Activated CD4-positive, alpha-beta T cell treated with anti-CD3 and anti-CD28 coated beads for 36 hours (primary cell): ENCODE results near the gene ARHGDIA. TPM values are rescaled to one million over a fixed set of nuclear protein-coding genes. Genes with fewer than 3 reads are reported as not detected.

Experiments used
- ATAC-seq: fragments of 200-7000 bp; cut with Tn5 transposase; one replicate; pipeline ENCODE4 v1.10.0; 2021; ENCODE audit warnings: mild to moderate bottlenecking, moderate library complexity
- CTCF ChIA-PET: fragments of 350-600 bp; sonication (Branson Sonifier 250); formaldehyde crosslinking; loops from one replicate; lab custom pipeline; 2021; ENCODE audit warnings: antibody characterized with exemption; lab: Charles Lee
- POLR2A ChIA-PET: fragments of 350-600 bp; sonication (Branson Sonifier 250); formaldehyde crosslinking; loops from one replicate; lab custom pipeline; 2021; ENCODE audit warnings: antibody characterized with exemption, inconsistent platforms; lab: Charles Lee
- DNase-seq: peaks from one replicate; pipeline ENCODE4 v3.0.0-alpha.2; 2020
- H3K27ac Mint-ChIP-seq: one replicate; pipeline ENCODE4 v1.8.0; 2021; ENCODE audit warnings: mixed read lengths
- H3K27me3 Mint-ChIP-seq: one replicate; pipeline ENCODE4 v1.8.0; 2021; ENCODE audit warnings: mixed read lengths
- H3K36me3 Mint-ChIP-seq: one replicate; pipeline ENCODE4 v1.8.0; 2021; ENCODE audit warnings: low read depth, mixed read lengths
- H3K4me1 Mint-ChIP-seq: one replicate; pipeline ENCODE4 v1.8.0; 2021; ENCODE audit warnings: mixed read lengths
- H3K4me3 Mint-ChIP-seq: one replicate; pipeline ENCODE4 v1.8.0; 2021; ENCODE audit warnings: mild to moderate bottlenecking, moderate library complexity, mixed read lengths
- H3K9me3 Mint-ChIP-seq: one replicate; pipeline ENCODE4 v1.8.0; 2021; ENCODE audit warnings: low read depth, mixed read lengths
- intact Hi-C, 2 experiments: fragments of 100-400 bp; cut with DNase I in 1 of 2; cut with micrococcal nuclease in 1 of 2; formaldehyde crosslinking; loops; one replicate each; pipeline versions ENCODE4 v1.14.2 to v1.15.1; 2022 to 2024; cut with DNase I, micrococcal nuclease
- total RNA-seq, 2 experiments: library from RNA; stranded (reverse); gene quantifications; one replicate each; pipeline ENCODE4 v1.2.3, GENCODE V29; 2021

ARHGDIA gene
- total RNA-seq, 2 experiments from 2014 or later = 513 to 661 TPM

DNA sequence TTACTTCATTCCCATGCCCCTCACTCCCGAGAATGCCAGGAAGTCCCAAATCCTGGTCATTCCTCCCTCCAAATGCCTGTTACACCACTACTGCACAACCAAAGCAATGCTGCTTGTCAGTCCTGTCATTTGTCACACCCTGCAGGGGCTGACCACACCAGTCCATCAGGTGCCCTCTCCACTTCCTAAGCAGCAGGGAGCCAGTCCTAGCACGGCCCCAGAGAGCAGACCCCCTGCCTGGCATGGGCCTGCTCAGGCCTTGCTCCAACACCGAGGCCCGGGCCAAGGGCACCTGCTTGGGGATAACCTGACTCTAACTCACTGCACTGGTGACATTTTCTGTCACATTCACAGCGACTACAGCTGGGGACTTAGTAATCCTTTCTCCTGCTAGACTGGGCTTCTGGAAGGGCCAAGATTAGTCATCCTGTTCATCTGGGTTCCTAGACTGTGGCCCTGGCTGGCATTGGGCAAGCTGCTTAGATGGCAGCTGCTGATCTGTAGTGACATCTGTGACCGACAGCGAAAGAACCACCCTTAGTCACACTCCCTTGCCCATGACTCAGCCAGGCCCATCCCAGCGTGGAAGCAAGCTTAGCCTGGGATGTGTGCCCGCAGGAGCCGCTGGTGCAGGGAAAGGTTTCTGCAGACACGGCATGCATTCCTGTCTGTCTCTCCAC lies 14.9 kb upstream of the ARHGDIA start:
- H3K27ac Mint-ChIP-seq = peak overlapping the region; percentile 4
- peaks cover 70% of the 10 kb centered on the region for H3K36me3 Mint-ChIP-seq
- ATAC-seq = peak; percentile 21
- intact Hi-C loops = no loop called here
- H3K27me3 Mint-ChIP-seq = no peaks in the 10 kb centered on the region
- DNase-seq = no peak
- H3K9me3 Mint-ChIP-seq = no peaks in the 10 kb centered on the region
- H3K4me1 Mint-ChIP-seq = peaks cover 24% of the 10 kb centered on the region
- ChIA-PET POLR2A (interaction anchor here (0.7 to 2.3 kb wide), 4 partner anchors 13 to 158 kb away, joined by 3 to 14 read pairs (median 4); no protein-coding TSS in a partner anchor), CTCF (interaction anchor here (1.2 to 2.7 kb wide), 3 partner anchors 12 to 16 kb away, joined by 3 to 14 read pairs (median 3); no protein-coding TSS in a partner anchor)
- no peak overlapping the region for H3K4me3 Mint-ChIP-seq

DNA sequence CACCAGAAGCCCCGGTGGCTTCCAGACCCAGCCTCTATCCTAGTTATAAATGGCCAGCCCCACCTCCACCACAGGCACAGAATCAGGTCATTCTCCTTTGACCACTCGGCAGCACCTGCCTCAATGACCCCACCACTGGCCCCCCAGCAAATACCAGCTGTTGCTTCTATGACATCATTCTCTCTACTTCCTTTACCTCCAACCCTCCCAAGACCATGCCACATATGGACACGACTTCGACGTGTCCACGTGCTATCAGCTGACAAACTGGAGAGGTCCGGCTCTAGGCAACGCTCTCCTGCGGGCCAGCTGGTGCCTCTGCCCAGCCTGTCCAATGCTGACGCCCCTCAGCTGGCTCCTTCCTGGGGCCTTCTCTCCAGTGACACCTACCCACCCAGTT lies 14.3 kb upstream of the ARHGDIA start:
- Mint-ChIP-seq H3K4me1 (peaks cover 23% of the 10 kb centered on the region), H3K4me3 (no peak overlapping the region), H3K9me3 (no peaks in the 10 kb centered on the region), H3K27ac (peak overlapping the region; percentile 4), H3K27me3 (no peaks in the 10 kb centered on the region), H3K36me3 (peaks cover 68% of the 10 kb centered on the region)
- ChIA-PET POLR2A (interaction anchor here (0.6 to 2.3 kb wide), 3 partner anchors 12 to 631 kb away, joined by 3 to 14 read pairs (median 5); no protein-coding TSS in a partner anchor), CTCF (interaction anchor here (2.7 kb wide), 1 partner anchor 16 kb away, joined by 14 read pairs; no protein-coding TSS in a partner anchor)
- ATAC-seq (no peak), DNase-seq (no peak)
- intact Hi-C loops = no loop called here

- Mint-ChIP-seq H3K4me3 (no peak overlapping the region), H3K4me1 (peaks cover 19% of the 10 kb centered on the region), H3K9me3 (no peaks in the 10 kb centered on the region), H3K27ac (no peak overlapping the region), H3K27me3 (no peaks in the 10 kb centered on the region), H3K36me3 (peaks cover 66% of the 10 kb centered on the region)
- intact Hi-C loops = no loop called here
- CTCF ChIA-PET = interaction anchor here (2.7 kb wide), 1 partner anchor 15 kb away, joined by 14 read pairs; no protein-coding TSS in a partner anchor
- DNase-seq (no peak), ATAC-seq (no peak)
- POLR2A ChIA-PET = interaction anchor here (0.6 to 2.3 kb wide), 3 partner anchors 12 to 631 kb away, joined by 4 to 14 read pairs (median 5); no protein-coding TSS in a partner anchor
Observed at GRCh38 chr17:81884968-81885367, 13.8 kb upstream of the ARHGDIA start.

- DNase-seq = no peak
- ChIA-PET POLR2A (interaction anchor here (0.6 to 2.3 kb wide), 3 partner anchors 11 to 541 kb away, joined by 3 to 14 read pairs (median 4); no protein-coding TSS in a partner anchor), CTCF (no interaction called here)
- no peaks in the 10 kb centered on the region for H3K9me3 Mint-ChIP-seq
- H3K4me1 Mint-ChIP-seq = peaks cover 17% of the 10 kb centered on the region
- H3K27me3 Mint-ChIP-seq = no peaks in the 10 kb centered on the region
- H3K4me3 Mint-ChIP-seq = no peak overlapping the region
- intact Hi-C loops = no loop called here
- H3K27ac Mint-ChIP-seq = no peak overlapping the region
- peak; percentile 24 for ATAC-seq
- peaks cover 65% of the 10 kb centered on the region for H3K36me3 Mint-ChIP-seq
Observed at GRCh38 chr17:81884520-81884919, 13.4 kb upstream of the ARHGDIA start.

DNA sequence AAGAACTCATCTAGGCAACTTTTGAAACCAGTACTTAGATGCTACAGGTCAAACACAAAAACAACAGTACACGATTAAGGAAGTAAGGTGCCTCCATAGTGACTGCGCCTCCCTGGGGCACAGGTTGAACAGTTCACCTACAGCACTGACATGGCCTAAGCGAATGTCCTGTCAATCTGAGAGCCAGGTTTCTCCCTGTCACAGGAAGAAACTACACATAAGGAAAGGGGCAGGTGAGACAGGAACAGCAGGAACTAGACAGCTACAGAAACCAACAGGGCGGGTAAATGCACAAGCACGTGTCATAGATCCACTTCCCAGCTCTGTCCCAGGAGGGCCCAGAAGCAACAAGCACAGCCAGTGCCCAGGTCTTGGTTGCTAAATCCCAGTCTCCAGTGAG lies 8.0 kb upstream of the ARHGDIA start:
- H3K27ac Mint-ChIP-seq = no peak overlapping the region
- no peaks in the 10 kb centered on the region for H3K27me3 Mint-ChIP-seq
- DNase-seq (no peak), ATAC-seq (no peak)
- peaks cover 39% of the 10 kb centered on the region for H3K36me3 Mint-ChIP-seq
- no peaks in the 10 kb centered on the region for H3K9me3 Mint-ChIP-seq
- ChIA-PET CTCF (interaction anchor here (1.4 kb wide), 1 partner anchor 9 kb away, joined by 5 read pairs; no protein-coding TSS in a partner anchor), POLR2A (no interaction called here)
- intact Hi-C loops = no loop called here
- H3K4me1 Mint-ChIP-seq = peaks cover 7% of the 10 kb centered on the region
- no peak overlapping the region for H3K4me3 Mint-ChIP-seq

GRCh38 chr17:81878294-81878693 lies 7.2 kb upstream of the ARHGDIA start:
- ChIA-PET POLR2A (no interaction called here), CTCF (no interaction called here)
- intact Hi-C loops = no loop called here
- H3K4me3 Mint-ChIP-seq = no peak overlapping the region
- ATAC-seq = no peak
- no peaks in the 10 kb centered on the region for H3K27me3 Mint-ChIP-seq
- peaks cover 38% of the 10 kb centered on the region for H3K36me3 Mint-ChIP-seq
- H3K4me1 Mint-ChIP-seq = peaks cover 15% of the 10 kb centered on the region
- no peak for DNase-seq
- no peak overlapping the region for H3K27ac Mint-ChIP-seq
- H3K9me3 Mint-ChIP-seq = no peaks in the 10 kb centered on the region

GRCh38 chr17:81877569-81877968 lies 6.4 kb upstream of the ARHGDIA start:
- ATAC-seq (no peak), DNase-seq (no peak)
- intact Hi-C loops = no loop called here
- Mint-ChIP-seq H3K4me3 (no peak overlapping the region), H3K27ac (no peak overlapping the region), H3K9me3 (no peaks in the 10 kb centered on the region), H3K4me1 (peaks cover 22% of the 10 kb centered on the region), H3K27me3 (no peaks in the 10 kb centered on the region), H3K36me3 (peaks cover 44% of the 10 kb centered on the region)
- CTCF ChIA-PET = no interaction called here
- POLR2A ChIA-PET = no interaction called here

DNA sequence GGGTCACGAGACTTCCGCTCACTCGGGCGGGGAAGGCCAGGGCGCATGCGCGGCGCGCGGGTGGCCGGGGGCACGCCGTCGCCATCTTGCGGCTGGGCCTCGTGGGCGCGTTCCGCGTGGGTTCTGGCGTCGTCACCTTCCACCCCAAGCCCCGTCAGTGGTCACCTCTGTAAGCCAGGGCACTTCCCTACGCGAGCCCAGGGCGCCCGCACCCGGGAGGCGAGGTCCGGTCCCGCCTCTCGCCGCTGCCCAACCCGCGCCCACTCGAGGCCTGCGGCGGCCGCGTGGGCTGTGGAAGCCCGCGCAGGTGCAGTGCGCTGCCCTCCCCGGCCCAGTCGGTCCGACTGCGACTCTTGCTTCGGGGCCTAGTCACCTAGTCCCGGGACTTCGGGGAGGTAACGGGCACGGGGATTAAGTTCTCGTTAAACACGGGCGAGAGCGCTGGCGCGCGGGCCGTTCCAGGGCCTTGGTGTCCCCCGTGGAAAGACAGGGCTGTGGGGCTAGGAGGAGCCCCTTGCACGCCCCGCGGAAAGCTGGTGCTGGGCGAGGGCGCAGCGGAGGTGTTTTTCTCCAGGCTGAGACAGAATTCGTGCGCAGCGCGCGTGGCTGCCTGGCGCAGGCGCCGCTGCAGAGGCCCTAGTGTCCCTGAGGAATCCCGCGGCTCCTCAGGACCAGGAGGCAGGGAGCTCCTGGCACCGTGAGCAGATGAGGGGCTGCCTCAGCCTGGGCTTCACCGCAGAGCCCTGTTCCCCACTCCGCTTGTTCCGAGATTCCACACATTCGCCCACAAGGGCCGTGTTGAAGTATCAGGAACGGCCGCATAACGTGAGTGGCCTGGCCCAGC lies 472 bp upstream of the ARHGDIA start:
- ChIA-PET POLR2A (interaction anchor here (0.5 to 0.7 kb wide), 3 partner anchors 25 to 475 kb away, joined by 4 to 6 read pairs (median 4); no protein-coding TSS in a partner anchor), CTCF (interaction anchor here (0.8 to 1.0 kb wide), 2 partner anchors 45 to 57 kb away, joined by 4 read pairs; no protein-coding TSS in a partner anchor)
- Mint-ChIP-seq H3K36me3 (peaks cover 27% of the 10 kb centered on the region), H3K27me3 (no peaks in the 10 kb centered on the region), H3K9me3 (no peaks in the 10 kb centered on the region), H3K27ac (peak overlapping the region; percentile 92), H3K4me3 (peak overlapping the region; percentile 81), H3K4me1 (peaks cover 34% of the 10 kb centered on the region)
- ATAC-seq = no peak
- intact Hi-C loops = loop anchor here (1.0 to 2.0 kb wide), 10 partner anchors 10 to 625 kb away; partner anchors contain the start of genes ALYREF (in 2 of the 2), ANAPC11 (in 2 of the 2), ASPSCR1 (in 1 of the 2) and FASN (in 1 of the 2)
- DNase-seq = peak; percentile 98

DNA sequence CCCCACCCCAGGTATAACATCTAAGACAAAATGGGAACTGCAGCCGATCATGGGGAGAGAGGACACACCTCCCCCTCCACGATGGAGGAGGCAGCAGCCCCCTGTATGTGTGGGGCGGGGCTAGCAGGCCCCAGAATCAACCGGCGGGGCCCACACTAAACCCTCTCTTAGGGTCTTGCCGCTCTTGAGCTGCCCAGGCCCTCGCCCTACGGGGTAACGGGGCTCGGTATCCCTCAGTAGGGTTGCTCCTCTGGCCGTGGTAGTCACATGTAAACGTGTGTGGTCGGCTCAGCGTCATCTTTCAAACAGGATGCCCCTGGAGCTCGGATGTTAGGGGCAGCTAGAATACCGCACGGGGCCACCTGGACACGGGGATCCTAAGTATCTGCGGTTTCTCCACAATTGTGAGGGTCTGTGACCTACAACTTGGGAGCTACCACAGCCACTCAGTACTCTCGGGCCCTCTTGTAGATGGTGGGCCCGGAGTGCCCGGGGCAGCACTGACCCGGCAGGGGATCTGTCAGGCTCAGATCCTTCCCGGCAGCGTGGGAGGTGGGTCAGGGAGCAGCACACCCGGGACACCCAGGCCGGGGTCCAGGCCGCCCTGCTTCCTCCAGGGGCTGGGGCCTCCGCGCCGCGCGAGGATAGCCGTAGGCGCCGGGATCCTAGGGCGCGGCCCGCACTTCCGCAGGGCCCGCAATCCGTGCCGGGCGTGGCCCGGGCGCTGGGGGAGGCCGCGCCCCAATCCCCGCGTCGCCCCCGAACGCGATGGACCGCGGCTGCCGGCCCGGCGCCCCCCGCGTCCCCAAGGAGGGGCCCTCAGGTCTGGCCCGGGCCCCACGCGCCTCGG lies 781 bp downstream of the ARHGDIA start:
- CTCF ChIA-PET = interaction anchor here (0.7 to 2.6 kb wide), 8 partner anchors 9 to 717 kb away, joined by 3 to 14 read pairs (median 3); partner anchors contain the start of genes ALYREF, ANAPC11 and P4HB
- DNase-seq (peak; percentile 65), ATAC-seq (peak; percentile 14)
- intact Hi-C loops = loop anchor here (1.0 to 2.0 kb wide), 4 partner anchors 10 to 626 kb away; partner anchors contain the start of genes P4HB (in 1 of the 2) and PCYT2 (in 1 of the 2)
- H3K9me3 Mint-ChIP-seq = no peaks in the 10 kb centered on the region
- peak overlapping the region; percentile 84 for H3K27ac Mint-ChIP-seq
- H3K36me3 Mint-ChIP-seq = peaks cover 38% of the 10 kb centered on the region
- POLR2A ChIA-PET = interaction anchor here (1.2 to 1.6 kb wide), 3 partner anchors 9 to 47 kb away, joined by 4 to 6 read pairs (median 6); no protein-coding TSS in a partner anchor
- no peaks in the 10 kb centered on the region for H3K27me3 Mint-ChIP-seq
- peak overlapping the region; percentile 87 for H3K4me3 Mint-ChIP-seq
- peaks cover 36% of the 10 kb centered on the region for H3K4me1 Mint-ChIP-seq
